ENCODE data around the gene NEB.
"Not testable (repeated sequence)": the region's sequence is repeated elsewhere in the genome, so short reads cannot be mapped to it uniquely, and the experiment has no call there.

NEB gene

DNA sequence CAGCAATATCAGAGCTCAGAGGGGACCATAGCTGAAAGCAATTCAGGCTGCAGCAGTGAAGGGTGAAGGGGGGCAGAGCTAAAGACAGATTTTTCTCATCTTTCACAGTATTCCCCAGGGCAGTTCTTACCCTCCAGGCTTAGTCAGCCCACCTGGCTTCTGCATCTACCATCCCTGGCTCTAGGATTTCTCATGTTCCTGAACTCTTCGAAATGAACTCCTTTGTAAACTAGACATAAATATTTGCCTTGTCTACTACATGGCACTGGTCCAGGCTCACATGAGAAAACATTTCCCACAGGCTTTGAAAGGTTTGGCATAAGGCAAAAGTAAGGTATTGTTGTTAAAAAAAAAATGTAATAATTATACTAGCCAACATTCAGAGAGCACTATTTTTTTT, 23.6 kb upstream of the NEB start:
- Histone ChIP-seq H3K9ac (ENCODE audit: low read depth, low read length) (no peak overlapping the region), H3K27me3 (ENCODE audit: control insufficient read depth, insufficient read depth, low read length) (no peaks in the 10 kb centered on the region), H3K36me3 (ENCODE audit: control insufficient read depth, insufficient read depth, low read length) (no peaks in the 10 kb centered on the region), H3K9me3 (ENCODE audit: control insufficient read depth, insufficient read depth, low read length) (no peaks in the 10 kb centered on the region), H3K4me1 (ENCODE audit: control insufficient read depth, insufficient read depth, low read length) (no peaks in the 10 kb centered on the region), H3K4me3 (ENCODE audit: low read depth, low read length) (no peak overlapping the region)

DNA sequence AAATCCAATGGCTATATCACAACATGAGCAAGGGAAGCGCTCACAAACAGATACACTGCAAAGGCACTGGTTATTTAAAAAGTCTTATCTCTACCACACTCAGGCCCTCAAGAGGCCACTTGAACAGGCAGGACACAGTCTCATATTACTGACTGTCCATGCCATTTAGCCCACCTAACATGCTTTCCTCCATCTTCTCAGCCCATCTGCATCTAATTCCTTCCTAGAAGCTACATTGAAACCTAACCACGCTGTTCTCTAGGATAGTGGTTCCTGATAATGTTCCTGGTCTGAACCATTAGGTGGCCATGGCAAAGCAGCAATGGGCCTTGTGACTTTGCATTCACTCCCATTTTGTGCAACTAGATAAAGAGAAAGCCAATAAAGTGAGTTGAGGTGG, 22.5 kb upstream of the NEB start:
- Histone ChIP-seq H3K9ac (ENCODE audit: low read depth, low read length) (no peak overlapping the region), H3K4me1 (ENCODE audit: control insufficient read depth, insufficient read depth, low read length) (no peaks in the 10 kb centered on the region), H3K27me3 (ENCODE audit: control insufficient read depth, insufficient read depth, low read length) (no peaks in the 10 kb centered on the region), H3K36me3 (ENCODE audit: control insufficient read depth, insufficient read depth, low read length) (no peaks in the 10 kb centered on the region), H3K4me3 (ENCODE audit: low read depth, low read length) (no peak overlapping the region), H3K9me3 (ENCODE audit: control insufficient read depth, insufficient read depth, low read length) (no peaks in the 10 kb centered on the region)

DNA sequence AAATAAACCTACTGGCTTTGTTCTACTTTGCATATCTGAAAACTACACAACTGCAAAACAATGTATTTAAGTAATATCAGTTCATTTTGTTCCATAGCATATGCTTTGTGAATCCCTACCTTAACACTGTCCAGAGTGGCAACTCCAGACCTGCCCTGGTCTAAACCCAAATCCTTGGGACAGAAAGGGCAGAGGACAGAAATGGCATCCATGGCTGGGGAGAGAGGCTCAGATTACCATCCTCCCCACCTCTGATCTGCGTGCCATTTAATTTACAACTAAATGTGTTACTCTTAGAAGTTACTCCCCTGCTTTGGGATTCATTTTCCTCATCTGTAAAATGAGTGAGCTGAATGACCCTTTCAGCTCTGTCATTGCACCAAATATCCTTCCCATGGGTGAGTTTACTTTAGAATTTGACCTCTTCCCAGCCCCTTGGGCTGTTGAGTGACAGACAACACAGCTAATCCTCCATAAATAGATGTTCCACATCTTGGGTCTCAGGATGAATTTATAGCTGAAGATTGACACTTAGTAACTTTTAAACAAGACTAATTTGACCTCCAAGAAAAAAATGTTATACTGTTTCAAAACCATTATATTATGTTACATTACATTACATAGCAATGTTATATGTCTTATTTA, 20.1 kb upstream of the NEB start:
- H3K27me3 ChIP-seq (ENCODE audit: control insufficient read depth, insufficient read depth, low read length), result no peaks in the 10 kb centered on the region
- no peaks in the 10 kb centered on the region for H3K36me3 ChIP-seq (ENCODE audit: control insufficient read depth, insufficient read depth, low read length)
- H3K9me3 ChIP-seq (ENCODE audit: control insufficient read depth, insufficient read depth, low read length), result no peaks in the 10 kb centered on the region
- no peak overlapping the region for H3K4me3 ChIP-seq (ENCODE audit: low read depth, low read length)
- no peaks in the 10 kb centered on the region for H3K4me1 ChIP-seq (ENCODE audit: control insufficient read depth, insufficient read depth, low read length)
- H3K9ac ChIP-seq (ENCODE audit: low read depth, low read length), result no peak overlapping the region

DNA sequence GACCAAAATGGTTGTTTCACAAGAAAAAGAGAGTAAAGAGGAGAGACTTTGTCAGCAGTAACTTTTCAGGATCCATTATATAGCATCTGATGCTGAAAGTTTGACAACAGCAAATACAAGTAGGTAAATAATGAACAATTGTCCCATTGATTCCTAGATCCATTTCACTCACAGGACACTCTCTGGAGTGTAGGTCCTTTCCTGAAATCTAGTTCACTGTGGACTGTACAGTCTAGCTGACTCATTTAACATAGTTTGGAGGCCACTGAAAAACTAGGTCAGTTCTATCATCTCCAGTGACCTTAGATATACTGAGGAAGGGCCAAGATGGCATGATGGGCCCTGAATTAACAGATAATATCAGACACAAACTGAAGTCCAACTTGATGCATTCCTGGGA, 19.3 kb upstream of the NEB start:
- H3K4me3 ChIP-seq (ENCODE audit: low read depth, low read length), result no peak overlapping the region
- H3K9me3 ChIP-seq (ENCODE audit: control insufficient read depth, insufficient read depth, low read length), result no peaks in the 10 kb centered on the region
- H3K36me3 ChIP-seq (ENCODE audit: control insufficient read depth, insufficient read depth, low read length), result no peaks in the 10 kb centered on the region
- H3K27me3 ChIP-seq (ENCODE audit: control insufficient read depth, insufficient read depth, low read length), result no peaks in the 10 kb centered on the region
- no peaks in the 10 kb centered on the region for H3K4me1 ChIP-seq (ENCODE audit: control insufficient read depth, insufficient read depth, low read length)
- no peak overlapping the region for H3K9ac ChIP-seq (ENCODE audit: low read depth, low read length)

DNA sequence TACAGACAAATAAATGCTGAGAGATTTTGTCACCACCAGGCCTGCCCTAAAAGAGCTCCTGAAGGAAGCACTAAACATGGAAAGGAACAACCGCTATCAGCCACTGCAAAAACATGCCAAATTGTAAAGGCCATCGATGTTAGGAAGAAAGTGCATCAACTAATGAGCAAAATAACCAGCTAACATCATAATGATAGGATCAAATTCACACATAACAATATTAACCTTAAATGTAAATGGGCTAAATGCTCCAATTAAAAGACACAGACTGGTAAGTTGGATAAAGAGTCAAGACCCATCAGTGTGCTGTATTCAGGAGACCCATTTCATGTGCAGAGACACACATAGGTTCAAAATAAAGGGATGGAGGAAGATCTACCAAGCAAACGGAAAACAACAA, 11.0 kb upstream of the NEB start:
- H3K4me1 ChIP-seq (ENCODE audit: control insufficient read depth, insufficient read depth, low read length); H3K4me3 ChIP-seq (ENCODE audit: low read depth, low read length); H3K9ac ChIP-seq (ENCODE audit: low read depth, low read length); H3K27me3 ChIP-seq (ENCODE audit: control insufficient read depth, insufficient read depth, low read length); H3K9me3 ChIP-seq (ENCODE audit: control insufficient read depth, insufficient read depth, low read length); H3K36me3 ChIP-seq (ENCODE audit: control insufficient read depth, insufficient read depth, low read length): not testable (repeated sequence)

DNA sequence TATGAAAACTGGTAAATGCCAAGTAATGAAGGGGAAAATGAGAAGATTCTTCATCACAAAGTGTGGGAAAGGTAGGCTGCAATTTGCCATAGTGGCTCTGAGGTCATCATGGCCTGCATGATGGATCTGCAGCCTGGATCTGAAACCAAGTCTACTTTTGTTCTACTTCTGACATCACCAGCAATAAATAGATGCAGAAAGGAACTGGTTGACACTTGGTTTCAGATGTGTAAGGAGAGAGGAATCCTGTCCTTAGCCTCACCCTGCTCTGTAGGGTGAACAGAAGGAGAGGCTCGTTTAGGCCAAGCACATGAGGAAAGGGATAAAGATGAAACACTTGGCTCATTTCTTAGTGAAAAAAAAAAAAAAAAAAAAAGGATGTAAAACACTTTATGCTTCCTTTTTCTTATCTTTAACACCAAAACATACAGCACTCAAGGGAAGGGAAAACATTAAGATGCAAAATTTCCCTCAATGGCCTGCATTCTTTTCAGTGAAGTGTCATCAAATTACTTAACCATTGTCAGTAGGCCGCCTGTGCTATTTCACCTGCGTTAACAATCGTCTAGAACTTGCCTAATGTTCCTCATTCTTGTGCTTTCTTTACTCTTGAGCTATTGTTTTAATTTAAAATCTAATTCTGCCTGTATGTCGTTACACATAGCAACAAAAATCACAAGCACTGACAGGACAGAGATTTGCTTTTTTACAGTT, 3.9 kb downstream of the NEB start:
- Histone ChIP-seq H3K4me1 (ENCODE audit: control insufficient read depth, insufficient read depth, low read length) (peaks cover 23% of the 10 kb centered on the region), H3K4me3 (ENCODE audit: low read depth, low read length) (no peak overlapping the region), H3K36me3 (ENCODE audit: control insufficient read depth, insufficient read depth, low read length) (no peaks in the 10 kb centered on the region), H3K9me3 (ENCODE audit: control insufficient read depth, insufficient read depth, low read length) (no peaks in the 10 kb centered on the region), H3K9ac (ENCODE audit: low read depth, low read length) (no peak overlapping the region), H3K27me3 (ENCODE audit: control insufficient read depth, insufficient read depth, low read length) (no peaks in the 10 kb centered on the region)

DNA sequence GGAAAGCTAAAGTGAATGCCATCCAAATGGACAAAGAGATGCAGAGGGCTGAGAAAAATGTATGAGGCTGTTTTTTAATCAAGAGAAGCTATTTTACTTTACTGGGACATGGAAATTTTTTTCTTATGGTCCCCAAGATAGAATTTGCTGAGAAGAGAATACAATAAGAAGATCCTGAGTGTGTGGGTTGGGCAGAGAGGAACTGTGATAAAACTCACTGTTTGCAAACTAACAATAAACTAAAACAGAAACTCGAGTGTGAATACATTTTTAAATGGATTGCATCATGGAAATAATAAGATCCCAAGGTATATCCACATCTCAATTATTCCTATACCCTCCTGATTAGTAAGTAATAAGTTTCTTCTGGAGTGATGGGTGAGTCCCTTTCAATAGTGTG, 4.4 kb downstream of the NEB start:
- Histone ChIP-seq H3K9me3 (ENCODE audit: control insufficient read depth, insufficient read depth, low read length) (no peaks in the 10 kb centered on the region), H3K9ac (ENCODE audit: low read depth, low read length) (no peak overlapping the region), H3K4me3 (ENCODE audit: low read depth, low read length) (no peak overlapping the region), H3K4me1 (ENCODE audit: control insufficient read depth, insufficient read depth, low read length) (peaks cover 23% of the 10 kb centered on the region), H3K36me3 (ENCODE audit: control insufficient read depth, insufficient read depth, low read length) (no peaks in the 10 kb centered on the region), H3K27me3 (ENCODE audit: control insufficient read depth, insufficient read depth, low read length) (no peaks in the 10 kb centered on the region)

DNA sequence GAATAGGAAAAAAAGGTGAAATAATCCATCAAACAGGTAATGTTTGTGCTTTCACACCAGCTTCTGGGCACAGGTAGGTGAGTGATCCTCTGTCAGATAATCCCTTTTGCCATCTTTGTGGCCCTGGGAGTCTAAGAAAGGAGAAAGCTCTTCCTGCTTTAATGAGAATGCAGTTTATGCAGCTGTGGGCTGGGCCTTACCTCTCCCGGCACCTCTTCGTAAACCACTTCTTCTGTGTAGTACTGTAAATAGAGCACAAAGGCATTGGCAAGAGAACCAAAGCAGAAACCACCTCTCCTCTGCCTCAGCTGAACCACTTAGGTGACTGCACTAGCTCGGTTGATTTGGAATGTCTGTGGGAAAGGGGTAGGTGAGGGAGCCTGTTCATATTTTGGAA, 4.9 kb downstream of the NEB start:
- peaks cover 23% of the 10 kb centered on the region for H3K4me1 ChIP-seq (ENCODE audit: control insufficient read depth, insufficient read depth, low read length)
- no peaks in the 10 kb centered on the region for H3K9me3 ChIP-seq (ENCODE audit: control insufficient read depth, insufficient read depth, low read length)
- no peak overlapping the region for H3K4me3 ChIP-seq (ENCODE audit: low read depth, low read length)
- H3K36me3 ChIP-seq (ENCODE audit: control insufficient read depth, insufficient read depth, low read length), result no peaks in the 10 kb centered on the region
- H3K27me3 ChIP-seq (ENCODE audit: control insufficient read depth, insufficient read depth, low read length), result no peaks in the 10 kb centered on the region
- H3K9ac ChIP-seq (ENCODE audit: low read depth, low read length), result no peak overlapping the region

DNA sequence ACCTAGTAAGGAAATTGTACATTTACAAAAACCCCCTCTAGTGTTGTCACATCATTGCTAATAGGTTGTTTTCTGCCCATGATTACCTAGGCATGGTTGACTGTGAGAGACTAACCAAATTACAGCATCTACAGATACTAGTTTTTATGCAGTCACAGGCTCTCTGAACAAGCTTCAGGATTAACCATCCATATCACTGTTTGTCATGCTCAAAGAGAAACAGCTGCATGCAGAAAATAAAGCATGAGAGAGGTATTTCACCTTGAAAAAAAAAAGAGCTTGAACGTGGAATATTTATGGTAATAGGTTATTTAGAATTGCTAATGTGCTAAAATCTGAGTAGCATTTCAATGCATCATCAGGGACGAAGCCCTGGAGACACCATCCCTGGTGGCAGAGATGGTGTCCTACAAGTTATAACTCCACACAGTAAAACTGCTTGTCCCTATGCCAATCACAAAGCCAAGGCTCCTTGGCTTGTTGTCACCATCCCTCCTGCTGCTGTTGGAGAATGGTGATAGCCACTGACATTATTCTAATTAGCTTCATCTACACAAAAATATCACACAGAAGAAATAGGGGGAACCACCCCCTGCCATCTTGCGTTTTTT, 5.4 kb downstream of the NEB start:
- H3K4me1 ChIP-seq (ENCODE audit: control insufficient read depth, insufficient read depth, low read length), result peaks cover 23% of the 10 kb centered on the region
- no peaks in the 10 kb centered on the region for H3K27me3 ChIP-seq (ENCODE audit: control insufficient read depth, insufficient read depth, low read length)
- H3K9me3 ChIP-seq (ENCODE audit: control insufficient read depth, insufficient read depth, low read length), result no peaks in the 10 kb centered on the region
- H3K9ac ChIP-seq (ENCODE audit: low read depth, low read length), result no peak overlapping the region
- H3K4me3 ChIP-seq (ENCODE audit: low read depth, low read length), result no peak overlapping the region
- no peaks in the 10 kb centered on the region for H3K36me3 ChIP-seq (ENCODE audit: control insufficient read depth, insufficient read depth, low read length)

DNA sequence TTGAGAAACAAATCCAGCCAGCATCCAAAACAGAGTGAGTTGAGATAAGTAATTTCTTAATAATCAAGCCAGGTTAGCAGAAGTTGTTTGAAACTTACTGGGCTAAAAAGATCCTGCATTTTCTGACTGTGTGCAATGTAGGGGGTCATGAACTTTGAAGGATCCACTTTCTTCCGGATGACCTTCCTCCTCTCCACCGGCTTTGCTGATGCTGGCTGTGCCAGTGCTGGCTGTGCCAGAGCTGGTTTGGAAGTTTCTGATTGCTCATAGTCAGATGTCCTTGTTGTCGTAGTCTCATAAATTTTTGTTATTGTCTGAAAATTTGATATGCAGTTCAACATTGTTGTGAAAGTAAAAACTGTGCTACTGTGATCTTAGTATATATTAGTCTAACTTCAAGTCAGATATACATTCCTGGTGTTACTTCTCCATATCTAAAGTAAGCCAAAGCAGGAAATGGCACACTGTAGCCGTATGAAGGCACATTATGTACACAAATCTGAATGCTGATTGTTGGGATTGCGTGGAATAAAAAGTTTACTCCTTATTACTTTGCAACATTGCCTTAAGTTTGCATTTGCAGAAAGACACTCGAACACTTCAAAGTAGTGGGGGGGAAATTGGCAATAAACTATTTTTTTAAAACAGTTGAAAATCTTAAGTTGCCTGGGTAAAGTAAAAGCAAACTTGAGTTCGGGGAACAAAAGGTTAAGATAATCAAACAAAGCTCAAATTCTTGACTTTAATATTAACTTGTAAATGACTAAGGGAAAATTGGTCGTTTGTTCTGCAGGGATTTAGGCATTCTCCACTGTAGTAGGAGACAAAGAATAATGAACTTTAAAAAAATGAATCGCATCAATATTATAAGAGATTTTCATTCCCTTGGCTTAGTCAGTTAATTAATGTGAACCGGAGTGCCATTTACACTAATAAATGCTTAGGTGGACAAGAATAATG, 6.4 kb downstream of the NEB start:
- Histone ChIP-seq H3K36me3 (ENCODE audit: control insufficient read depth, insufficient read depth, low read length) (no peaks in the 10 kb centered on the region), H3K9ac (ENCODE audit: low read depth, low read length) (no peak overlapping the region), H3K4me1 (ENCODE audit: control insufficient read depth, insufficient read depth, low read length) (peaks cover 23% of the 10 kb centered on the region), H3K9me3 (ENCODE audit: control insufficient read depth, insufficient read depth, low read length) (no peaks in the 10 kb centered on the region), H3K27me3 (ENCODE audit: control insufficient read depth, insufficient read depth, low read length) (no peaks in the 10 kb centered on the region), H3K4me3 (ENCODE audit: low read depth, low read length) (no peak overlapping the region)

DNA sequence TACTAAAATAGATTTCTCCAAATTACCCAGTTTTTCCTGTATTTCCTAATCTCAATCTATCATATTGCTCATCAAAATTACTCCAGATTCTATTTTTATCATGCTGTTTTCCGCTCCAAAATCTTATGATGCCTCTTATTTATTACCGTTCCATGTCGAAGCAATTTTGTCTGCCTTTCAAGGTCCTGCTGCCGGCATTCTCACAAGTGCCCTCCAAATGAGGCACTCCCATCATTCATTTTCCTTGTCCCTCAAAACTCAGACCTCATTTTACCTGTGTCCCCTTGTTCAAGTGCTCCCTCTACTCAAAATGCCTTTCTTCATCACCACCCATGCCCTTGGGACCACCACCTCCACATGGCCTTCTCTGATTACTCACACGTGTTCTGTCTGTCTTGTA, 13.1 kb downstream of the NEB start:
- Histone ChIP-seq H3K27me3 (ENCODE audit: control insufficient read depth, insufficient read depth, low read length) (no peaks in the 10 kb centered on the region), H3K36me3 (ENCODE audit: control insufficient read depth, insufficient read depth, low read length) (no peaks in the 10 kb centered on the region), H3K4me1 (ENCODE audit: control insufficient read depth, insufficient read depth, low read length) (no peaks in the 10 kb centered on the region), H3K9me3 (ENCODE audit: control insufficient read depth, insufficient read depth, low read length) (no peaks in the 10 kb centered on the region), H3K9ac (ENCODE audit: low read depth, low read length) (no peak overlapping the region), H3K4me3 (ENCODE audit: low read depth, low read length) (no peak overlapping the region)
